ENCODE results near the gene FOXO6.

Gene FOXO6

GRCh38 chr1:41380979-41381691 lies 19.9 kb downstream of the FOXO6 start:
- in situ Hi-C loops (cut with HindIII; ENCODE audit: low sequenced_read_pairs), result no loop called here

GRCh38 chr1:41381692-41382479 lies 20.7 kb downstream of the FOXO6 start:
- in situ Hi-C loops (cut with HindIII; ENCODE audit: low sequenced_read_pairs), result no loop called here

GRCh38 chr1:41382480-41383090 lies 21.4 kb downstream of the FOXO6 start:
- in situ Hi-C loops (cut with HindIII; ENCODE audit: low sequenced_read_pairs), result no loop called here

- in situ Hi-C loops (cut with HindIII; ENCODE audit: low sequenced_read_pairs), result no loop called here
Observed at GRCh38 chr1:41383094-41383852, 22.0 kb downstream of the FOXO6 start.

- in situ Hi-C loops (cut with HindIII; ENCODE audit: low sequenced_read_pairs), result no loop called here
Observed at GRCh38 chr1:41384579-41384978, 23.3 kb downstream of the FOXO6 start.

- in situ Hi-C loops (cut with HindIII; ENCODE audit: low sequenced_read_pairs), result no loop called here
Observed at GRCh38 chr1:41385398-41386195, 24.4 kb downstream of the FOXO6 start.

- in situ Hi-C loops (cut with HindIII; ENCODE audit: low sequenced_read_pairs), result no loop called here
Observed at GRCh38 chr1:41386196-41386663, 25.0 kb downstream of the FOXO6 start.

GRCh38 chr1:41387667-41388091 lies 26.4 kb downstream of the FOXO6 start:
- in situ Hi-C loops (cut with HindIII; ENCODE audit: low sequenced_read_pairs), result no loop called here

- in situ Hi-C loops (cut with HindIII; ENCODE audit: low sequenced_read_pairs), result no loop called here
Observed at GRCh38 chr1:41388510-41388909, 27.3 kb downstream of the FOXO6 start.

- in situ Hi-C loops (cut with HindIII; ENCODE audit: low sequenced_read_pairs), result no loop called here
Observed at GRCh38 chr1:41389009-41389408, 27.8 kb downstream of the FOXO6 start.

GRCh38 chr1:41390166-41390565 lies 28.9 kb downstream of the FOXO6 start:
- in situ Hi-C loops (cut with HindIII; ENCODE audit: low sequenced_read_pairs), result no loop called here

- in situ Hi-C loops (cut with HindIII; ENCODE audit: low sequenced_read_pairs), result no loop called here
Observed at GRCh38 chr1:41390573-41390972, 29.3 kb downstream of the FOXO6 start.

GRCh38 chr1:41391834-41392527 lies 30.7 kb downstream of the FOXO6 start:
- in situ Hi-C loops (cut with HindIII; ENCODE audit: low sequenced_read_pairs), result no loop called here

- in situ Hi-C loops (cut with HindIII; ENCODE audit: low sequenced_read_pairs), result no loop called here
Observed at GRCh38 chr1:41392528-41392924, 31.3 kb downstream of the FOXO6 start.

GRCh38 chr1:41393716-41394368 lies 32.6 kb downstream of the FOXO6 start:
- in situ Hi-C loops (cut with HindIII; ENCODE audit: low sequenced_read_pairs), result no loop called here

GRCh38 chr1:41394369-41394744 lies 33.1 kb downstream of the FOXO6 start:
- in situ Hi-C loops (cut with HindIII; ENCODE audit: low sequenced_read_pairs), result no loop called here

- in situ Hi-C loops (cut with HindIII; ENCODE audit: low sequenced_read_pairs), result no loop called here
Observed at GRCh38 chr1:41394959-41395956, 34.0 kb downstream of the FOXO6 start.

GRCh38 chr1:41396084-41396483 lies 34.9 kb downstream of the FOXO6 start:
- in situ Hi-C loops (cut with HindIII; ENCODE audit: low sequenced_read_pairs), result no loop called here
